ENCODE results near the gene TRIM67. TPM values are rescaled to one million over a fixed set of nuclear protein-coding genes. Genes with fewer than 3 reads are reported as not detected.

Gene TRIM67
- total and polyA plus RNA-seq, 2 of the 4 experiments (the other 2 are of a cell fraction): not detected

GRCh38 chr1:231266811-231267322, 105.0 kb downstream of the TRIM67 start:
- no peak overlapping the region for H4K8ac ChIP-seq (ENCODE audit: low read depth in 2 of 2, low read length in 2 of 2)
- H3K36me3 ChIP-seq (ENCODE audit: control insufficient read depth, insufficient read depth, low read length): peaks cover 25% of the 10 kb centered on the region
- H3K9me1 ChIP-seq (ENCODE audit: insufficient read depth, low read length): no peaks in the 10 kb centered on the region
- no peak overlapping the region for H3K4me2 ChIP-seq (ENCODE audit: low read depth, low read length)
- no peaks in the 10 kb centered on the region for H3K27me3 ChIP-seq (ENCODE audit: control insufficient read depth, insufficient read depth, low read length)
- no peak overlapping the region for H2BK120ac ChIP-seq (ENCODE audit: low read depth, low read length)
- H3K18ac ChIP-seq (ENCODE audit: low read depth, low read length): no peak overlapping the region
- WGBS, 2 experiments (ENCODE audit: extremely low coverage in 2 of 2, insufficient read length in 1 of 2): no CpG with 5 or more reads among the region's 1 CpG
- H3K4me3 ChIP-seq (ENCODE audit: insufficient read depth, low read depth, low read length): no peak overlapping the region
- no peak overlapping the region for H3K27ac ChIP-seq (ENCODE audit: insufficient read depth, low read length)
- no peak for ATAC-seq (ENCODE audit: low read depth)
- no peak overlapping the region for H3K9ac ChIP-seq (ENCODE audit: low read depth, low read length)
- H3K14ac ChIP-seq (replicated peaks; ENCODE audit: low read depth, low read length): no peak overlapping the region
- H3K9me3 ChIP-seq (ENCODE audit: control insufficient read depth, insufficient read depth, low read length): no peaks in the 10 kb centered on the region
- H2BK15ac ChIP-seq (ENCODE audit: low read depth, low read length): no peak overlapping the region
- H3K56ac ChIP-seq (ENCODE audit: extremely low read depth, insufficient read depth, low read length): no peak overlapping the region
- no peak overlapping the region for H4K5ac ChIP-seq (ENCODE audit: low read depth, low read length)
- peak; percentile 32 for DNase-seq
- no peak overlapping the region for H2AK9ac ChIP-seq (replicated peaks; ENCODE audit: low read depth, low read length, poor library complexity)
- H3K23ac ChIP-seq (ENCODE audit: low read depth, low read length): no peak overlapping the region
- no peaks in the 10 kb centered on the region for H3K4me1 ChIP-seq (ENCODE audit: control insufficient read depth, insufficient read depth, low read length)
- in situ Hi-C loops (cut with MboI; ENCODE audit: low sequenced_read_pairs): no loop called here
- no peak overlapping the region for H3K4ac ChIP-seq (ENCODE audit: low read depth, low read length)
- intact Hi-C loops (cut with micrococcal nuclease): no loop called here
- no peak overlapping the region for H2BK5ac ChIP-seq (ENCODE audit: low read depth, low read length, poor library complexity, severe bottlenecking)
- no peak overlapping the region for H2AFZ ChIP-seq (replicated peaks; ENCODE audit: low read length, poor library complexity)
- no TSS peak for BruUV-seq (replicated peaks)
- CTCF ChIA-PET: no interaction called here
- H4K20me1 ChIP-seq (ENCODE audit: insufficient read depth, low read length): no peaks in the 10 kb centered on the region
- POLR2A ChIA-PET (ENCODE audit: unreplicated experiment): no interaction called here
- no peak overlapping the region for H2AK5ac ChIP-seq (ENCODE audit: low read depth, low read length)
- TF ChIP-seq CEBPB (IDR thresholded peaks at IDR 0.05; ENCODE audit: low read depth, low read length) (no peak), BHLHE40 (IDR thresholded peaks at IDR 0.05; ENCODE audit: low read depth, low read length) (no peak), USF2 (IDR thresholded peaks at IDR 0.05; ENCODE audit: low read depth, low read length) (no peak), RFX5 (IDR thresholded peaks at IDR 0.05; ENCODE audit: low read depth, low read length) (no peak)
- H4K91ac ChIP-seq (ENCODE audit: insufficient read depth, low read depth, low read length): no peak overlapping the region
- no peak overlapping the region for H2BK20ac ChIP-seq (ENCODE audit: low read depth, low read length)
- dilution Hi-C loops (cut with HindIII; ENCODE audit: low sequenced_read_pairs, unreplicated experiment): no loop called here
- H3K79me1 ChIP-seq (ENCODE audit: low read depth in 1 of 2, low read length in 2 of 2): no peaks in the 10 kb centered on the region; a peak in 1 of 4 replicates

Other genes starting within 250 kb of the TRIM67 start
- 8.9 and 9.1 TPM in 2 replicates for gene TTC13, start 183.2 kb upstream of the TRIM67 start, total RNA-seq (2012; rRNA removed)
- gene TTC13, start 183.2 kb upstream of the TRIM67 start, polyA plus RNA-seq (2012; rRNA removed): 6.0 and 6.1 TPM in 2 replicates
- gene ARV1, start 183.0 kb upstream of the TRIM67 start, total RNA-seq (2012; rRNA removed): 19.0 and 26.7 TPM in 2 replicates
- gene ARV1, start 183.0 kb upstream of the TRIM67 start, polyA plus RNA-seq (2012; rRNA removed): 18.9 and 22.9 TPM in 2 replicates
- 6.8 and 7.5 TPM in 2 replicates for gene FAM89A, start 121.8 kb upstream of the TRIM67 start, total RNA-seq (2012; rRNA removed)
- 8.1 and 8.5 TPM in 2 replicates for gene FAM89A, start 121.8 kb upstream of the TRIM67 start, polyA plus RNA-seq (2012; rRNA removed)
- 36.0 and 43.9 TPM in 2 replicates for gene GNPAT, start 79.2 kb downstream of the TRIM67 start, total RNA-seq (2012; rRNA removed)
- 12.3 and 17.2 TPM in 2 replicates for gene GNPAT, start 79.2 kb downstream of the TRIM67 start, polyA plus RNA-seq (2012; rRNA removed)
- gene EXOC8, start 175.8 kb downstream of the TRIM67 start, total RNA-seq (2012; rRNA removed): 11.5 and 15.3 TPM in 2 replicates
- gene EXOC8, start 175.8 kb downstream of the TRIM67 start, polyA plus RNA-seq (2012; rRNA removed): 2.6 and 2.7 TPM in 2 replicates
- 16.4 and 17.4 TPM in 2 replicates for gene SPRTN, start 176.2 kb downstream of the TRIM67 start, total RNA-seq (2012; rRNA removed)
- gene SPRTN, start 176.2 kb downstream of the TRIM67 start, polyA plus RNA-seq (2012; rRNA removed): 6.5 and 7.5 TPM in 2 replicates

All from IMR-90 (cell line).